ENCODE measurements around the gene LYSMD3. TPM values are rescaled to one million over a fixed set of nuclear protein-coding genes. Genes with fewer than 3 reads are reported as not detected.
A peak's percentile ranks its signal among the peaks of the same experiment; 100 is the strongest.

Gene LYSMD3
- total RNA-seq, 4 donors from 2014 or later, result 12.9 to 21.2 (median 16.3) TPM

- no peak for DNase-seq (ENCODE audit: extremely low spot score)
- Histone ChIP-seq H3K27me3 (no peaks in the 10 kb centered on the region), H3K27ac (replicated peaks in 1 of 4) (no peak overlapping the region), H3K36me3 (no peaks in the 10 kb centered on the region), H3K4me3 (peak overlapping the region; percentile 74 to 94 (median 78)), H3K4me1 (peaks cover 10 to 30% (median 30%) of the 10 kb centered on the region in 4 donors), H3K9me3 (no peaks in the 10 kb centered on the region)
- intact Hi-C loops (cut with DNase I), result no loop called here
- WGBS, result 51% methylated on average over 9 of the region's 9 CpGs
- TF ChIP-seq POLR2A (IDR thresholded peaks at IDR 0.05; ENCODE audit: low read depth) (no peak), CTCF (IDR thresholded peaks at IDR 0.05) (no peak), POLR2AphosphoS5 (IDR thresholded peaks at IDR 0.05) (no peak), EP300 (IDR thresholded peaks at IDR 0.05) (no peak)
These were observed 56.5 kb downstream of the LYSMD3 start for GRCh38 chr5:90472783-90473395.

Other genes starting within 250 kb of the LYSMD3 start
- 1 to 10 TPM; 4.3 to 8.7 (median 6.2) TPM for gene CETN3, start 119.8 kb downstream of the LYSMD3 start, total RNA-seq
- 1 to 10 TPM; 2.2 to 5.6 (median 4.6) TPM for gene MBLAC2, start 54.8 kb downstream of the LYSMD3 start, total RNA-seq
- gene POLR3G, start 54.7 kb downstream of the LYSMD3 start, total RNA-seq, result 1 to 10 TPM in 3 of 4 donors, under 1 TPM in 1; 0.42 to 2.5 (median 1.4) TPM
- gene ADGRV1, start 29.2 kb upstream of the LYSMD3 start, total RNA-seq, result 1 to 10 TPM in 1 of 4 donors, under 1 TPM in 3; 0.42 to 1.4 (median 0.54) TPM